GM19455 (cell line): ENCODE measurements around the gene AKAP7.
"Not testable (repeated sequence)": the region's sequence is repeated elsewhere in the genome, so short reads cannot be mapped to it uniquely, and the experiment has no call there.

Experiments
- ATAC-seq: cut with Tn5 transposase; IDR thresholded peaks from one replicate; pipeline ENCODE4 v1.9.1; 2021; ENCODE audit not compliant: unreplicated experiment

AKAP7 gene

DNA sequence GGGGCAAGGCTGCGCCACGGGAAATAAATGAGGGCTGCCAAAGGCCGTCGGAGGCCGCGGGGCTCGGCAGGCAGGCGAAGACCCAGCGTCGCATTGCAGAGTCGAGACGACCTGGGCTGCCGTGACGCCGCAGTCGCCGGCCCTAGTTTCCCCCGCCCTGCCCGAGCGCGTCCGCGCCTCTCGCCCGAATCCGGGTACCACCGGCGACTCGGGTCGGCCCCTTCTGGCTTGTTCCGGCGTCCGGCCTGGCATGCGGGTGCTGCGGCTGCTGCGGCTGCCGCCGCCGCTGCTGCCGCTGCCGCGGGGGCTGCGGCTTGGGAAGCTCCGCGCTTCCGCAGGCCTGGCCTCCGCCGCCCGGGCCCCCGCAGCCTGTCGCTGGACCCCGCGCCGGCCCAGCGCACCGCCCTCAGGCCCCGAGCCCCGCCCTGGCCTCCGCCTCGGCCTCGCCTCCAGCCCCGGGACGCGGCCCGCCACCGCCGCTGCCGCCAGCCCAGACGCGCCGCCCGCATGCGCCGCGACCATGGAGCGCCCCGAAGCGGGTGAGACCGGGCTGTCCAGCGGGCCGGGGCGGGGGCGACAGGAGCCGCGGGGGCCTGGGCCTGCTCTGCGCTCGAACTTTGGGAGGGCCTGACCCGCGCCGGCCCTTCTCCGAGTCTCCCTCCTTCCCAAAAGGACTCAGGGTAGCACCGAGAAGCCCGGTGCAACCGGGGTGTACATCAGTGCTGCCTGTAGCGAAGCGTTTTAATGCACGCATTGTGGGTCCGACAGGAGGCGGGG, at the start of gene AKAP7:
TSS of gene AKAP7 (plus strand) at position 224 of the 777 bp plus-strand sequence. CDS start at position 521, 297 bp downstream.
- peak; percentile 82 for ATAC-seq

DNA sequence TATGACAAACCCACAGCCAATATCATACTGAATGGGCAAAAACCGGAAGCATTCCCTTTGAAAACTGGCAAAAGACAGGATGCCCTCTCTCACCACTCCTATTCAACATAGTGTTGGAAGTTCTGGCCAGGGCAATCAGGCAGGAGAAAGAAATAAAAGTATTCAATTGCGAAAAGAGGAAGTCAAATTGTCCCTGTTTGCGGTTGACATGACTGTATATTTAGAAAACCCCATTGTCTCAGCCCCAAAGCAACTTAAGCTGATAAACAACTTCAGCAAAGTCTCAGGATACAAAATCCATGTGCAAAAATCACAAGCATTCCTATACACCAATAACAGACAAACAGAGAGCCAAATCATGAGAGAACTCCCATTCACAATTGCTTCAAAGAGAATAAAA, 44.9 kb upstream of the AKAP7 start:
- not testable (repeated sequence) for ATAC-seq

DNA sequence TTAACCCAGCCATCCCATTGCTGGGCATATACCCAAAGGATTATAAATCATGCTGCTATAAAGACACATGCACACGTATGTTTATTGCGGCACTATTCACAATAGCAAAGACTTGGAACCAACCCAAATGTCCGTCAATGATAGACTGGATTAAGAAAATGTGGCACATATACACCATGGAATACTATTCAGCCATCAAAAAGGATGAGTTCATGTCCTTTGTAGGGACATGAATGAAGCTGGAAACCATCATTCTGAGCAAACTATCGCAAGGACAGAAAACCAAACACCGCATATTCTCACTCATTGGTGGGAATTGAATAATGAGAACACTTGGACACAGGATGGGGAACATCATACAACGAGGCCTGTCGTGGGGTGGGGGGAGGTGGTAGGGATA, 43.3 kb upstream of the AKAP7 start:
- not testable (repeated sequence) for ATAC-seq

DNA sequence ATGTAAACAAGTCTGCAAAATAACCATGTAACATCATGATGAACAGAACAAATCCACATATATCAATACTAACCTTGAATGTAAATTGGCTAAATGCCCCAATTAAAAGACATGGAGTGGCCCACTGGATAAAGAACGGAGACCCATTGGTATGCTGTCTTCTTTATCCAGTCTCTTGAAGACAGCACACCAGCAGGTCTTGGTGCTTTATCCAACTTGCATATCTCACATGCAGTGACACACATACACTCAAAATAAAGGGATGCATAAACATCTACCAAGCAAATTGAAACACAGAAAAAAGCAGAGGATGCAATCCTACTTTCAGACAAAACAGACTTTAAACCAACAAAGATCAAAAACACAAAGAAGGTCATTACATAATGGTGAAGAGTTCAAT, 41.9 kb upstream of the AKAP7 start:
- ATAC-seq, result no peak

DNA sequence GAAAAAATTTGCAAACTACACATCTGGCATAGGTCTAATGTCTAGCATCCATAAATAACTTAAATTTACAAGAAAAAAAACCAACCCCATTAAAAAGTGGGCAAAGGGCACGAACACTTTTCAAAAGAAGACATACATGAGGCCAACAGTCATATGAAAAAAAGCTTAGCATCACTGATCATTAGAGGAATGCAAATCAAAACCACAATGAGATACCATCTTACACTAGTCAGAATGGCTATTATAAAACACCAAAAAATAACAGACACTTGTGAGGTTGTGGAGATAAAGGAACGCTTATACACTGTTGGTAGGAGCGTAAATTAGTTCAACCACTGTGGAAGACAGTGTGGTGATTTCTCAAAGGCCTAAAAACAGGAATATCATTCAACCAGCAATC, 38.5 kb upstream of the AKAP7 start:
- no peak for ATAC-seq

DNA sequence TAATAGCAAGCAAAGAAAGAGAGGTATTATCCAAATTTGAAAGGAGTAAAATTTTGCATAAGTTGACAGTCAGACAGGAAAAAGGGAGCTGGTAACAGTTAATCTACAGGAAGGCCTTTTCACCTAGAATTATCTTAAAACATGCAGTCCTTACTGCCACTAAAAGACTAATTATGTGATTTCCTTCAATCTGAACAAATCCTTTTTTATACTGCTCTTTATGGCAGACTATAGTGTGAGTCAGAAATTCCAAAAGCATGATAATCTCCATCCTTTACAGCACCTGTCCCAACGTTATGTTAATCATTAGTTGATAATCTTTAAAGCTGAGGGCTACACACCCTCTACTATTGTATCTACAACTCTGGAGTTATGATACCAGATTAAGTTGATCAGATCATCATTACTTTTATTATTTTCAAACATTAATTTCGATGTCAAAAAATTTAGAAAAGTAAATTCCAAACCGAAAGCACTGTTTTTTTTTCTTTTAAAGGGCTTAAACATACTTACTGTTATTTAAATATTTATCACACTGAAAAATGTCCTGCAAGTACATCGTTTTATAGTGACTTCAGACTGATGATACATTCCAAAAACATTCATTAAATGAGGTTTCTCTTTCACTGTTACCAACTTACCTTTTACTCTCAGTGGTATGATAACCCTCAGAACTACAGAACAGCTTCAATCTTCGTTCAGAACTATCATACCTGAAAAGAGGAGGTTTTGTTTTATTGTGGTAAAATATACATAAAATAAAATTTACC, 33.2 kb upstream of the AKAP7 start:
- no peak for ATAC-seq

DNA sequence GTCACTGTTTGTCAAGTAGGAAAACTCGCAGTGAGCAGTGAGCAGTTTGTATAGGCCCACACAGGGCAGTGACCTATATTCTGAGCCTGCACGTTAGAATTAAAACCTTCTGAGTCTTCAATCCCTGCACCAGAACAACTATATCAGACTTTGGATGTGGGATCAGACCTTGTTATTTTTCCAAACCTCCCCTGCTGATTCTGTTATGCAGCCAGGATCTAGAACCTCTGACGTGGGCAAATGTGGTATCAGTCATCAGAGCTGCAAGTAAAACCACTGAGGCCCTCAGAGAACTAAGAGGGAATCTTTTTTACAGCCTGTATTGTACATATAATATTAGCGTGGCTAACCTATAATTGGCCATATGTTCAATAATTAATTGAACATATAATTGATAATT, 32.0 kb upstream of the AKAP7 start:
- no peak for ATAC-seq

DNA sequence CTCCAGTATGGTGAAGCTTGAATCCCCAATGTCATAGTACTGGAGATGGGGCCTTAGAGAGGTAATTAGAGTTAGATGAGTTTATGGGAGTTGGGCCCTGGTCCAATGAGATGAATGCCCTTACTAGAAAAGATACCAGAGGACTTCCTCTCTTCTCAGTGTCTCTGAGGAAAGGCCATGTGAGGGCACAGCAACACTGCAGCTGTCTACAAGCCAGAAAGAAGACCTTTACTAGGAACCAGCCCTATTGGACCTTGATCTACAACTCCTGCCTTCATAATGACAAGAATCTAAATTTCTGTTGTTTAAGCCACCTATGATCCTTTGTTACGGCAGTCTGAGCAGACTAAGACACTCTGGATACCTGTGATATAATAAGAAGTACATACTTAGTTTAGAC, 31.4 kb upstream of the AKAP7 start:
- ATAC-seq, result no peak

DNA sequence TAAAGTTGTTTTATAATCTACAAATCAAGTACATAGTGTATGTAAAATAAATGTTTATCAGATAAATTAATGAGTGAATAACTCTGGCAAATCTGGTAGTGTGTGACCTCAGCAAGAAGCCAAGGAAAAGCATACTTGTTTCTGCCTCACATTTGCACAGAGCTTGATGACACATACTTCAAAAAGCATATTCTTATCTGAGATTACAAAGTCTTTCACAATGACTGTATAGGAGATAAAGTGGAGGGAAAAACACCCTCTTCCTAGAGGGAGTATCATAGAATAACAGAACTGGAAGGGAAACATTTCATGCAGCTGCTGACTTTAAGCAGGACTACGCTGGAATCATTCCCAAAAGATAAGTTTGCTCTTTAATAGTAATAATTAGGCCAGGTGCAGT, 28.1 kb upstream of the AKAP7 start:
- ATAC-seq, result no peak

DNA sequence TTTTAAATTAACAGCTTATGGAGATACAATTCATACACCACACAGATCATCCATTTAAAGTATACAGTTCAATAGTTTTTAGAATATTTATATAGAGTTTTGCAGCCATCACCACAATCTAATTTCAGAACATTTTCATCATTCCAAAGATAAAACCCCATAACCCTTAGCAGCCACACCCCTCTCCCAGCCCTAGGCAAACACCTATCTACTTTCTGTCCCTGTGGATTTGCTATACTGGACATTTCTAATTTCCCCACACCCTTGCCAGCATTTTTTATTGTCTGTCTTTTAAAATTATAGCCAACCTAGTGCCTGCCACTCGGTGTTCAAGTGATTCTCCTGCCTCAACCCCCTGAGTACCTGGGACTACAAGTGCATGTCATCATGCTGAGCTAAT, 23.0 kb upstream of the AKAP7 start:
- ATAC-seq, result no peak

DNA sequence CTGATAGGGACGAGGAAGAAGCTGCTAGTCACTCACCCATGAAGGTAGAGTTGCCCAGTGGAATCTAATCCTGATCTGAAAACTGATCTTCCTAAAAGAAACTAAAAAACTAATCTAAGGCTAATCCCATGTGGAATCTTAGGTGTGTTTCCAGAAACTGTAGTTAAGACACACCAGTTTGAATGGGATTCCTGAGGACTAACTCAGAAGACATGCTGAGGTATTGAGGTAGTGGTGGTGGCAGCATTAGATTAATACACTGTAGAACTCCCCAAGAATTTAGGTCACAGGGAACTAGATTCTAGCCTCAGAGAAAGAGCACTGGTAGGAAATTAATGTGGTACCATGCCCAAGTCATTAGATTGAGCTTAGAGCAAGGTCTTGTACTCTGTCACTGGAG, 19.6 kb upstream of the AKAP7 start:
- ATAC-seq, result no peak

DNA sequence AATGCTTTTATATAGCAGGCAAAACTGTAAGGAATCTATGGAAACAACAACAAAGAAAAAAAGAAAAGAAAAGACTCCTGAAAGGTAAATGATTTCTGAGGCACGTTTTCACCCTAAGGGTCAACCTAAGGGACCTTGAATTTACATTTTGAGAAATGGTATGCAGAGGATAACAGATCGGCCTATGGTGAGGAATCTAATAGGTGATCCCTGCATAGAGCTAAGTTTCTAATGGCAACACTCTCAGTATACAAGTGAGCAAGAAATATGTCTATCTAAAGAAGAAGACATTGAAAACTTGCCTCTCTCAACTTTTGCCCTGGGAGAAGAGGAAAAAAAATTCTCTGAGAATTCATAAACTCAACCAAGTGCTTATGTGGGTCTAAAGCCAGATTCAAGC, 18.9 kb upstream of the AKAP7 start:
- no peak for ATAC-seq

DNA sequence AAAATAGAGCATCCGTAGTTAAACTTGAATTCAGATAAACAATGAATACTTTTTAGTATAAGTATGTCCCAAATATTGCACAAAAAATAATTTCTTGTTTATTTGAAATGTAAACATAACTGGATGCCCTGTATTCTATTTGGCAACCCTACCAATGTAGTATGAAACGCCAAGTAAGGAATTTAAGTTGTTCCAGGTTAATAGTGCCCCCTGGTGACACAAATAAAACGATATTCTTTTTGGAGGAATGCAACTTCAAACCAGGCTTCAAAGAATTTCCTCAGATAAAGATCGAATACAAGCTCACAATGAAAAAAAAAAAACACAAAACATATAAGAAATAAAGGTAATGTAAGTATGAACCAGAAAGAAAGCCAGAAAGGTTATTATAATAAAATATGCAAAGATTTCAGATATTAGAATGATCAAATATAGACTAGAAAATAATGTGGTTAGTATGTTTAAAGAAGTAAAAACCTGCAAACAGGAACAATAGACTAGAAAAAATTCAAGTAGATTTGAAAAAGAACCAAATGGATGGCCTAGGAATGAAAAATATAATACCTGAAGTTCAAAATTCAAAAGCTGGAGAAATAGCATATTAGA, 18.4 kb upstream of the AKAP7 start:
- ATAC-seq, result no peak

DNA sequence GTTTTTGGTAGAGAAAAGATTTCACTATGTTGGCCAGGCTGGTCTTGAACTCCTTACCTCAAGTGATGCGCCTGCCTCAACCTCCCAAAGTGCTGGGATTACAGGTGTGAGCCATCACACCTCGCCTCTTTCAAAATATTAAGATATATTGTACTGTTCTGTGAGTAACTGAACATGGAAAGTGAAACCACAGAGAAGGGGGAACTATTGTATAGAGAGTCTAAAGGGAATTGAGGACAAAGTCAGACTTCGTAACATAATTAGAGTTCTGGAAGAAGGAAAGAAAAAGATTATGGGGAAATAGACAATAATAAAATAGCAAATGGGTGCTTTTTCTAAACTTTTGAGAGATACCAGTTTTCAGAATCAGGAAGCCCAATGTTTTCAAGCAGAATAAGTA, 17.4 kb upstream of the AKAP7 start:
- ATAC-seq, result no peak

DNA sequence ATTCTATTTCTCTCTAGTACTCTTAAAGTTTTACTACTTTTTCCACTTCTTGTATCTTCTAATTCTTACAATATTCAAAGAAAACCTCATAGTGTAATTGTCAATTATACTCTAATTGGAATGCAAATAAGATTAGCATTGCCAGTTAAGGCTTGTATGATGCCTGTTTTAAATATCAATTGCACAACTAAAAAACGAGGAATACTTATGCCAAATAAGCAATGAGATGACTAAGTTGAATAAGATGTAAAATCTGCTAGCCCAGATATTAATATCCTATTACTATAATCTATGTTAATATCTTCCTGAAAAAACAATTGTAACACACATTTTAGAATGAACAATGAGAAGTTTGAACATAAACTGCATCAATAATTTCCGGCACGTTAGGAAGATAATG, 13.3 kb upstream of the AKAP7 start:
- ATAC-seq, result no peak

DNA sequence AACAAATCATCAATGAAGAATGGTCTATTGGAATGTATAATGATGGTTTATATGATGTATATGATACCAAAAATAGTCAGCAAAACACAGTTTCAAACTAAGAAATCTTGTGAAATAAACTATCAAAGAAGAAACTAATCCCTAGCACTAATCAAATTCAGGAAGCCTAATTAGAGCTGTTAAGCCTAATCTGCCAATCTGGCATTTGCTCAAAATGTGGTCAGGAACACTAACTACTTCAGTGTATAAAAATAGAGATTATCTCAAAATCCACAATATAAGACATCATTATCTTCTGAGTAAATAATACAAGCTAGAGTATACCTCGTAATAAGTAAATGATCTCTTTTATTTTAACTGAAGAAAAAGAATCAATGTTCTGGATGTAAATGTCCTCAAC, 12.8 kb upstream of the AKAP7 start:
- ATAC-seq, result no peak

DNA sequence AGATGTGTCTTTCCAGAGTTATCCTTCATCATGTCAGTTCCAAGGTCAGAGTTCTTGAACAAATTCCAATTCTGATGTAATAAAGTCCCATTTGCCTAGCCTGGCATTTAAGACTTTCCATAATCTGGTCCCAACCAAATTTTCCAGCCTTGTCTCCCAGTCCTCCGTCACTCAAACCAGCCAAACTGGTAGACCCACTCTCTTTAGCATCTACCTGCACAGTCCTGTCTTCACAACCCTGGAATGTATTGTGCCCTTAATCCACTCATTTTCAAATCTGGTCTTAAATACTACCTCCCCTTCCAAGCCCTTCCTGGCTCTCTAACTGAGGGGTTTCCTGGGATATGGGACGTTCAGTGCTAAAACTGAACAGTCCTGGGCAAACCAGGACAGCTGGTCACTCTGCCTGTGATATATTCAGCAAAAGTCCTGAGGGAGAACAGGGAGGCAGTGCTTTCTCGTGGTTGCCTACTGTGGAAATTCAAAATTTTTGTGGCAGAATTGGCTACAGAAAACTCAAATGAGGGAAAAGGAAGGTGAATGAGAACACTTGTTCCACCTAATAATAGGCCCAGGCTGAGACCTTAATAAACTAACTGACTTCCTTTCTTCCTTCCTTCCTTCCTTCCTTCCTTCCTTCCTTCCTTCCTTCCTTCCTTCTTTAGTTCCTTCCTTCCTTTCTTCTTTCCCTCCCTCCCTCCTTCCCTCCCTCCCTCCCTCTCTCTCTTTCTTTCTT, 10.8 kb upstream of the AKAP7 start:
- ATAC-seq, result no peak

DNA sequence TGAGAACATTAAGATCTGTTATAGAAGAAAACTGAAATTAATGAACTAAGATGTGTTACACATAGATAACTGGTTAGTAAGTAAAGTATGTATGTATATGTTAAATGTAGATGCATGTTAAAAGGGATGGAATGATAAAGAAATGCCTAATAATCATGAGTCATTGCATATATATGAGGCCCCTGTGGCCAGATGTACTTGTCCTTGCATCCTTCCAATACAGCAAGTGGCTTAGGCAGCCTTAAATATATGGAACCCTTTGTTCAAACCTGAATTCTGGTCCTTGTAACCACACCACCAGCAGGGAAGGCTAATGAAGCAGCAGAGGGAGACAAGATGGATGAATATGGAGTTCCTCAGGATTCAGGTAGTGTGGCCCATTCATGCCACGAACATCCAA, 9.8 kb upstream of the AKAP7 start:
- ATAC-seq, result no peak

DNA sequence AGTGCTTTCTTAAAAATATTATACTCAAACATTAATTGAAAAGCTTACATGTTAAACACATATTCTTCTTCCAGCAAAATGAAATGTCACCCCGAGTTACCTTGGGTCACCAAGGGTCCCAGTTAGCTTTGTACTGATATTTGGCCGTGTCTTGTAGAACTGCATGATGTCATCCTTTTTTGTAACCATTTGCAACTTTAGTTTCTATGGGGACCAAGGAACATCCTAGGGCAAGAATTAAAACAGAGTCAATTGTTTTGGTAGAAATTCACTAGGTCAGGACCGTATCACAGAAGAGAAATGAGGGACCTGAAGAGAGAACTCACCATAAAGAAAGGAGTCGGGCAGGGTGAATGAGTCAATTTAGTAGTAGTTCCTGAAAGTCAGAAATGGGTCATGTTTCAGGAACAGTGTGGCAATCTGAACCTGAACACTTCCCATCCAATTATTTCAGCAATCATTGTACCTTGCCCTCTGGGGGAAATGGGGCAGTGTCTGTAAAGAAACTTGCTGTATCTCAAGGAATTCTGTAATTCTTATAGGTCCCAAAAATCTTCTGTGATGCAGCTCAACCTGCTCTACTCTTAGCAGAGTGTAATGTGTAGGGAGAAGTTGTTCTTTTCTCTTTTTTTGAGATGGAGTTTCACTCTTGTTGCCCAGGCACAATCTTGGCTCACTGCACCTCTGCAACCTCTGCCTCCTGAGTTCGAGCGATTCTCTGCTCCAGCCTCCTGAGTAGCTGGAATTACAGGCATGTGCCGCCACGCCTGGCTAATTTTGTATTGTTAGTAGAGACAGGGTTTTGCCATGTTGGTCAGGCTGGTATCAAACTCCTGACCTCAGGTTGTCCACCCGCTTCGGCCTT, 5.3 kb upstream of the AKAP7 start:
- no peak for ATAC-seq

DNA sequence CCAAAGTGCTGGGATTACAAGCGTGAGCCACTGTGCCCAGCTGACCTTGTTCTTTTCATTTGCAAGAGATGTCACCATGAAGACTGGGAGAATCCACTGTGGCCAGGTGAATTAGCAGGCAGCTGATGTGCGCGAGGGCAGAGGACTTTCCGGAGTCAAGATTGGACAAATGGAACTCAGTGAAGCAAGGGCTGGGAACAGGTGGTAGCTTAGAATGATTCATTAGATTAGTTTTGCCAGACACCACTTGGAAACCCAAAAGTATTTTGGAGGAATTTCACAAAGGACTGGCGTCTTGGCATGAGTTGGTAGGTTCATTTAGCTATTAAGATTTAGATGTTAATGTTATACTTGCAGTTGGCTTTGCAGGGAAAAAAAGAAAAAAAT, 4.7 kb upstream of the AKAP7 start:
- ATAC-seq, result no peak

DNA sequence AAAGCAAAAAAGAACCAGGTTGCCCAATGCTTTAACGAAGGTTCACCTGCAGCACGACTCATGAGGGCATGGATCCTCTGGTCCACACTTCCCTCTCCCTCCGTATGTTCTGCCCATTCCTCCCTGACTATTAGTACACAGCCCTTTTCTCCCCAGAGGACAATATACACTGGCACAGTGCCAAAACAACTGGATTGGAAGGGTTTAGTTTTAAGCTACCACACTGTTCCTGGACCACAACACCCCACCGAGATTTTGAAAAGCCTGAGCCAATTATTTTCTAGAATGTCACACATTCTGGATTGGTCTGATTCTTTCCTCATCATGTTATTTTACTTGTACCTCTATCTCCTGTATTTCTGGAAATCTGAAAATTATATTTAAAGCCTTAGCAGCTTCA, 2.9 kb upstream of the AKAP7 start:
- no peak for ATAC-seq
